AG04449 (cell line): Measurements from ENCODE around the gene TTC23.

Experiments
- CTCF ChIA-PET: fragments of 350-600 bp; formaldehyde crosslinking; extraction: SDS; loops from one replicate; lab custom pipeline; 2021; ENCODE audit warnings: antibody characterized with exemption; lab: Yijun Ruan, JAX
- POLR2A ChIA-PET: fragments of 400-600, 350-600 bp; formaldehyde crosslinking; extraction: SDS; loops from one replicate; lab custom pipeline; 2020; ENCODE audit warnings: antibody characterized with exemption, inconsistent platforms; lab: Yijun Ruan, JAX
- DNase-seq: peaks from one replicate; pipeline ENCODE4 v3.0.0-alpha.2; 2010; ENCODE audit warnings: low read depth, low spot score
- H3K4me3 ChIP-seq: 2 replicates; pipeline ENCODE4 v1.5.1; 2011; ENCODE audit warnings: low read depth, mild to moderate bottlenecking, control low read depth, low read length
- CTCF ChIP-seq: IDR thresholded peaks from one replicate; pipeline ENCODE4 v1.5.1; 2011; ENCODE audit warnings: mild to moderate bottlenecking, moderate library complexity, low read length, control low read depth, inconsistent platforms; ENCODE audit not compliant: insufficient read depth; ENCODE audit errors: missing control alignments

The TTC23 gene

GRCh38 chr15:99252326-99252725 lies 2.9 kb upstream of the TTC23 start:
- DNase-seq = no peak
- ChIA-PET POLR2A (interaction anchor here (1.6 kb wide), 1 partner anchor 452 kb away, joined by 3 read pairs; no protein-coding TSS in a partner anchor), CTCF (interaction anchor here (1.2 to 3.5 kb wide), 5 partner anchors 20 to 504 kb away, joined by 4 to 15 read pairs (median 9); no protein-coding TSS in a partner anchor)
- H3K4me3 ChIP-seq = peak overlapping the region; percentile 75
- no peak for TF ChIP-seq CTCF

DNA sequence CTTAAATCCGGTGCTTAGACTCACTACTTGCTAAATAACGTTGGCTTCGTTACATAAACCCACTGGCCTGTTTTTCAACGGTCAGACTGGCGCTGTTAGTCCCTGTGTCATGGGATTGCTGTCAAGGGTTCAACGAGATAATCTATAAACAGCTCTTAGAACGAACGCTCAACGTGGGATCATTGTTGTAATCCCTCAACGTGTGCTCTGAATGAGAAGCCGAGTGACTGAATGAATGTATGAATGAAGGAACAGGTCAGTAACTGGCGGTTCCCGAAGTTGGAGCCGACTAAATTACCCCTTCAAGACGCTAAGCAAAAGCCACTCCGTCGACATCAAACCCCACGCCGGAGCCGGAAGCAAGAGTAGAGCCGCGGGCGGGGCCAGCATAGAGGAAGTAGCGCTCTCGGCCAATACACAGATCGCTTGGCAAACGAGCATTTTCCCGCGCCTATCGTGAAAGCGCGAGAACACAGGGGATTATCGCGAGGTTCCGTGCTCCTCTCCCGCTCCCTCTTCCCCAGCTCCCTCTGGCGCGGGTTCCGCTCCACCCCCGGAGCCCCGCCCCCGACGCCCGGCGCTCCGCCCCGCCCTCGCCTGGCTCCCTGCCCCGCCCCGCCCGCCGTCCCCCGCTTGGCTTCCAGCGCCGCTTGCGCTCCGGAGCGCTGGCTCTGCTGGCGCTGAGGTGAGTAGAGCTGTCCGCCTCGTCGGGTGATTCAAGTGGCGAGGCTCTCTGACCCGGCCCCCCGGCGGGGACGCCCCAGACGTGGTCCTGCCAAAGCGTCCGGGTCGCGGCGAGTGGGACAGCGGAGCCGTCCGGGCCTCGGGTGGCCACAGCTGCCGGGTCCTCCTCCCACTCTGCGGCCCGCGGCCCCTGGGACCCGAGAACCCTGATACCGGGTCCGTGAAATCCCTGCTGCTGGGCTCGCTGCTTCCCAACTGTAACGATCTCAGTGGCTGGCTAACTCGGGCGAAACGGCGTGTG lies 1.8 kb upstream of the TTC23 start, which contains the start of gene LRRC28:
Gene LRRC28 (plus strand): TSS at position 625 of the 985 bp plus-strand sequence. CDS start 4,477 bp downstream, outside the sequence.
- no peak for TF ChIP-seq CTCF
- ChIA-PET CTCF (interaction anchor here (2.1 to 3.5 kb wide), 4 partner anchors 21 to 505 kb away, joined by 9 to 15 read pairs (median 10); no protein-coding TSS in a partner anchor), POLR2A (interaction anchor here (0.5 to 1.6 kb wide), 4 partner anchors 16 to 564 kb away, joined by 3 read pairs; no protein-coding TSS in a partner anchor)
- peak within 1 kb of the TSS; percentile 86 for H3K4me3 ChIP-seq
- DNase-seq = peak; percentile 88

DNA sequence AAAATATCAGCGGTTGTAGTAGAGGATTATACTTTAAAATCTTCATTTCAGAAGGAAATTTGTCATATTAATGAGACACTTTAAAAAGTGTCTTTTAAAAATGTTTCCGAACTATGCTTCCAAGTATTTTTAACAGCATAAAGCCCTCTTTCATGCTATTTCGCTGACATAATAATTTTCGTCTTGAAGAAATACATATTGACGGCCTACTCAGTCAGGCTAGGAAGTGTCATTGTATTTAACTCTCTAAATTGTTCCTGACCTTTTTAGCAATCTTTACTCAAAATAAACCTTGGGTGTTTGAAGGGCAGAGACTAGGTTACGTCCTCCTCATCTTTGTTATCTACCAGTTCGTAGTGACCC lies 1.1 kb upstream of the TTC23 start:
- DNase-seq = no peak
- H3K4me3 ChIP-seq = peak overlapping the region; percentile 86
- ChIA-PET POLR2A (interaction anchor here (0.6 kb wide), 1 partner anchor 565 kb away, joined by 3 read pairs; no protein-coding TSS in a partner anchor), CTCF (interaction anchor here (2.1 to 3.3 kb wide), 3 partner anchors 22 to 506 kb away, joined by 9 to 10 read pairs (median 10); no protein-coding TSS in a partner anchor)
- no peak for TF ChIP-seq CTCF

- peak overlapping the region; percentile 88 for H3K4me3 ChIP-seq
- ChIA-PET POLR2A (no interaction called here), CTCF (interaction anchor here (2.6 to 3.3 kb wide), 2 partner anchors 150 to 506 kb away, joined by 10 read pairs; no protein-coding TSS in a partner anchor)
- no peak for TF ChIP-seq CTCF
- no peak for DNase-seq
Measured at GRCh38 chr15:99250001-99250400, 620 bp upstream of the TTC23 start.

- no peak for TF ChIP-seq CTCF
- no peak for DNase-seq
- ChIA-PET CTCF (no interaction called here), POLR2A (no interaction called here)
- H3K4me3 ChIP-seq = peak overlapping the region; percentile 88
Measured at GRCh38 chr15:99248000-99248715, 1.2 kb downstream of the TTC23 start.
